H9 (cell line): ENCODE results near the gene MAN1A1. TPM values are rescaled to one million over a fixed set of nuclear protein-coding genes. Genes with fewer than 3 reads are reported as not detected.

Experiments used
- DNase-seq: peaks from one replicate; pipeline ENCODE4 v3.0.0-alpha.2; 2017
- H2AFZ ChIP-seq: one replicate; pipeline ENCODE4 v1.6.1; 2013; ENCODE audit warnings: mild to moderate bottlenecking, low read length, control low read depth, moderate library complexity
- H2AK5ac ChIP-seq: 2 replicates; pipeline ENCODE4 v1.6.1; 2013; ENCODE audit warnings: low read length, control low read depth, mixed read lengths; ENCODE audit not compliant: insufficient read length
- H2BK120ac ChIP-seq: one replicate; pipeline ENCODE4 v1.6.1; 2013; ENCODE audit warnings: low read depth, mild to moderate bottlenecking, low read length, control low read depth, inconsistent platforms; ENCODE audit not compliant: poor library complexity, severe bottlenecking
- H2BK12ac ChIP-seq: 2 replicates; pipeline ENCODE4 v1.6.1; 2013; ENCODE audit warnings: low read length, control low read depth, mixed read lengths, low read depth; ENCODE audit not compliant: insufficient read length
- H2BK15ac ChIP-seq: 2 replicates; pipeline ENCODE4 v1.6.1; 2013; ENCODE audit warnings: low read depth, low read length, control low read depth
- H2BK20ac ChIP-seq: one replicate; pipeline ENCODE4 v1.6.1; 2013; ENCODE audit warnings: low read depth, mild to moderate bottlenecking, low read length, control low read depth, inconsistent platforms; ENCODE audit not compliant: poor library complexity, severe bottlenecking
- H2BK5ac ChIP-seq: 2 replicates; pipeline ENCODE4 v1.6.1; 2013; ENCODE audit warnings: low read length, control low read depth, mixed read lengths; ENCODE audit not compliant: insufficient read length
- H3K14ac ChIP-seq: 2 replicates; pipeline ENCODE4 v1.6.1; 2013; ENCODE audit warnings: low read length, control low read depth; ENCODE audit not compliant: insufficient read depth
- H3K18ac ChIP-seq: 2 replicates; pipeline ENCODE4 v1.6.1; 2013; ENCODE audit warnings: low read depth, mild to moderate bottlenecking, mixed read lengths, low read length, control low read depth; ENCODE audit not compliant: insufficient read length
- H3K23ac ChIP-seq: 2 replicates; pipeline ENCODE4 v1.6.1; 2013; ENCODE audit warnings: low read length, control low read depth, mixed read lengths, low read depth; ENCODE audit not compliant: insufficient read length
- H3K23me2 ChIP-seq: 2 replicates; pipeline ENCODE4 v1.6.1; 2013; ENCODE audit warnings: low read depth, mild to moderate bottlenecking, mixed read lengths, low read length, control low read depth; ENCODE audit not compliant: insufficient read length, poor library complexity, severe bottlenecking
- H3K27ac ChIP-seq: 2 replicates; pipeline ENCODE4 v1.5.1; 2013; ENCODE audit warnings: low read length, control low read depth, mixed read lengths, low read depth; ENCODE audit not compliant: insufficient read length
- H3K27me3 ChIP-seq: 2 replicates; pipeline ENCODE4 v1.6.1; 2013; ENCODE audit warnings: low read length, control low read depth, inconsistent platforms; ENCODE audit not compliant: insufficient read depth
- H3K4ac ChIP-seq: 2 replicates; pipeline ENCODE4 v1.6.1; 2013; ENCODE audit warnings: low read depth, mild to moderate bottlenecking, control low read depth, inconsistent platforms, low read length, moderate library complexity
- H3K4me1 ChIP-seq: 2 replicates; pipeline ENCODE4 v1.6.1; 2013; ENCODE audit warnings: low read length, control low read depth, inconsistent platforms; ENCODE audit not compliant: insufficient read depth
- H3K4me2 ChIP-seq: 2 replicates; pipeline ENCODE4 v1.6.1; 2013; ENCODE audit warnings: low read length, control low read depth, mixed read lengths; ENCODE audit not compliant: insufficient read length, insufficient read depth
- H3K56ac ChIP-seq: 2 replicates; pipeline ENCODE4 v1.6.1; 2013; ENCODE audit warnings: low read depth, mild to moderate bottlenecking, mixed read lengths, low read length, control low read depth; ENCODE audit not compliant: insufficient read length
- H3K79me1 ChIP-seq: 2 replicates; pipeline ENCODE4 v1.6.1; 2013; ENCODE audit warnings: low read depth, mild to moderate bottlenecking, moderate library complexity, low read length, control low read depth, inconsistent platforms; ENCODE audit not compliant: insufficient read depth, poor library complexity, severe bottlenecking
- H3K79me2 ChIP-seq: 2 replicates; pipeline ENCODE4 v1.6.1; 2013; ENCODE audit warnings: low read length, control low read depth, inconsistent platforms; ENCODE audit not compliant: insufficient read depth
- H3K9ac ChIP-seq: 2 replicates; pipeline ENCODE4 v1.6.1; 2013; ENCODE audit warnings: low read length, control low read depth, mixed read lengths; ENCODE audit not compliant: insufficient read length; ENCODE audit errors: extremely low read depth
- H3K9me3 ChIP-seq: one replicate; pipeline ENCODE4 v1.6.1; 2013; ENCODE audit warnings: low read depth, low read length, inconsistent platforms; ENCODE audit not compliant: control insufficient read depth
- H3T11ph ChIP-seq: one replicate; pipeline ENCODE4 v1.6.1; 2013; ENCODE audit warnings: mild to moderate bottlenecking, low read length, control low read depth, inconsistent platforms
- H4K20me1 ChIP-seq: one replicate; pipeline ENCODE4 v1.6.1; 2013; ENCODE audit not compliant: control insufficient read depth, insufficient read length, insufficient read depth
- H4K5ac ChIP-seq: 2 replicates; pipeline ENCODE4 v1.6.1; 2013; ENCODE audit warnings: low read depth, mild to moderate bottlenecking, mixed read lengths, low read length, control low read depth; ENCODE audit not compliant: insufficient read length
- H4K8ac ChIP-seq: replicated peaks from 2 replicates; pipeline ENCODE4 v1.6.1; 2013; ENCODE audit warnings: low read length, control low read depth, mixed read lengths, low read depth; ENCODE audit not compliant: insufficient read length
- H4K91ac ChIP-seq: 2 replicates; pipeline ENCODE4 v1.6.1; 2013; ENCODE audit warnings: low read depth, mild to moderate bottlenecking, moderate library complexity, mixed read lengths, low read length, control low read depth; ENCODE audit not compliant: insufficient read length
- H3K27ac Mint-ChIP-seq, 3 experiments: 2 replicates in 2 of 3; 3 replicates in 1 of 3; pipeline ENCODE4 v1.8.0; 2020 to 2021; ENCODE audit warnings: mixed read lengths in 3 of 3, mild to moderate bottlenecking in 1 of 3, moderate library complexity in 1 of 3
- H3K27me3 Mint-ChIP-seq: 2 replicates; pipeline ENCODE4 v1.8.0; 2021; ENCODE audit warnings: low read depth, mild to moderate bottlenecking, moderate library complexity, mixed read lengths
- H3K36me3 Mint-ChIP-seq, 3 experiments: 2 replicates in 2 of 3; 3 replicates in 1 of 3; pipeline ENCODE4 v1.8.0; 2020 to 2021; ENCODE audit warnings: low read depth in 3 of 3, mixed read lengths in 3 of 3; ENCODE audit not compliant: insufficient read depth in 1 of 3
- H3K4me1 Mint-ChIP-seq, 2 experiments: 2 replicates each; pipeline ENCODE4 v1.8.0; 2020; ENCODE audit warnings: mixed read lengths in 2 of 2
- H3K4me3 Mint-ChIP-seq, 2 experiments: 2 replicates in 1 of 2; 3 replicates in 1 of 2; pipeline ENCODE4 v1.8.0; 2020 to 2021; ENCODE audit warnings: mild to moderate bottlenecking in 2 of 2, mixed read lengths in 2 of 2, moderate library complexity in 1 of 2
- H3K9me3 Mint-ChIP-seq, 2 experiments: 2 replicates in 1 of 2; 3 replicates in 1 of 2; pipeline ENCODE4 v1.8.0; 2020; ENCODE audit warnings: mild to moderate bottlenecking in 2 of 2, mixed read lengths in 2 of 2, moderate library complexity in 1 of 2
- CTCF ChIP-seq: fragments of 200-600 bp; sonication (generic); conservative IDR thresholded peaks from 3 replicates; pipeline ENCODE4 v1.8.0; 2021; ENCODE audit warnings: antibody characterized with exemption, mild to moderate bottlenecking
- WGBS: extraction: QIAGEN DNeasy Blood & Tissue Kit; methylation state at CpG from one replicate; pipeline ENCODE4 v1.1.7; 2013; ENCODE audit warnings: missing lambda C conversion rate, low lambda C conversion rate, mixed read lengths; ENCODE audit not compliant: insufficient read length; ENCODE audit errors: extremely low coverage; 5-methylcytosine and 5-hydroxymethylcytosine counted together
- total RNA-seq: library from RNA; stranded (reverse); gene quantifications from 2 replicates; pipeline ENCODE4 v1.2.1, GENCODE V29; 2021

The MAN1A1 gene
- total RNA-seq, 1 experiment from 2014 or later: 1.6 TPM

DNA sequence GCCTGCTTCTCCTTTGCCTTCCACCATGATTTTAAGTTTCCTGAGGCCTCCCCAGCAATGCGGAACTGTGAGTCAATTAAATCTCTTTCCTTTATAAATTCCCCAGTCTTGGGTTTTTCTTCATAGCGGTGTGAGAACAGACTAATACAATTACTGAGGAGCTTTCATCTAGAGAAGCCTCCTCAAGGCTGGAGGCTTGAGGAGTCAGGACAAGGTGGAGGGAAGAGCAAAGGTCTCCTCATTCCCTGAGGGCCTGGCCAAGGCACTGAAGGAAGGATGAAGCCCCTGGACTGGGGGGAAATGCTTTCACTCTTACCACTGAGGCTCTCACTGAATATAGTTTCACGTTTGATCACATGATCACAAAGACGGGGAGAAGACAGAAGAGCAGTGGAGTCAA, 118.2 kb downstream of the MAN1A1 start:
- Histone ChIP-seq H2BK120ac (no peak overlapping the region), H3K4ac (no peak overlapping the region), H2BK12ac (no peak overlapping the region), H3K9me3 (peaks cover 5% of the 10 kb centered on the region), H3K27ac (no peak overlapping the region), H3K4me1 (no peaks in the 10 kb centered on the region), H2AK5ac (no peak overlapping the region), H2BK5ac (no peak overlapping the region), H3K23ac (no peak overlapping the region), H3K9ac (no peak overlapping the region), H2AFZ (no peak overlapping the region), H4K5ac (no peak overlapping the region), H2BK20ac (no peak overlapping the region), H3K27me3 (no peaks in the 10 kb centered on the region), H3K56ac (no peak overlapping the region), H4K91ac (no peak overlapping the region), H4K8ac (no peak overlapping the region), H3K79me1 (no peaks in the 10 kb centered on the region), H3K18ac (no peak overlapping the region), H3K23me2 (no peaks in the 10 kb centered on the region), H3K79me2 (no peaks in the 10 kb centered on the region), H4K20me1 (no peaks in the 10 kb centered on the region), H2BK15ac (no peak overlapping the region), H3K4me2 (no peak overlapping the region), H3T11ph (no peak overlapping the region), H3K14ac (no peak overlapping the region)
- peaks cover 3 to 7% of the 10 kb centered on the region in 2 experiments; a peak in 4 of 5 replicates for H3K9me3 Mint-ChIP-seq
- H3K4me1 Mint-ChIP-seq: no peaks in the 10 kb centered on the region
- no peak for DNase-seq
- no CpG with 5 or more reads among the region's 4 CpGs for WGBS
- peaks cover 0 to 5% (median 4%) of the 10 kb centered on the region in 3 experiments; a peak in 3 of 7 replicates for H3K36me3 Mint-ChIP-seq
- no peak for TF ChIP-seq CTCF
- no peaks in the 10 kb centered on the region for H3K27me3 Mint-ChIP-seq
- H3K27ac Mint-ChIP-seq: no peak overlapping the region; a peak in 1 of 7 replicates
- no peak overlapping the region for H3K4me3 Mint-ChIP-seq
